ENCODE data around the gene NLRP12. TPM values are rescaled to one million over a fixed set of nuclear protein-coding genes. Genes with fewer than 3 reads are reported as not detected.
"Not testable (repeated sequence)": the region's sequence is repeated elsewhere in the genome, so short reads cannot be mapped to it uniquely, and the experiment has no call there.

NLRP12 gene
- total and polyA plus RNA-seq, 7 donors: 0.04 to 0.44 (median 0.17) TPM

- Histone ChIP-seq H3K27ac (no peak overlapping the region), H3K4me1 (no peaks in the 10 kb centered on the region), H3K9me3 (no peaks in the 10 kb centered on the region), H3K4me3 (no peak overlapping the region), H3K27me3 (ENCODE audit: insufficient read depth in 3 of 3, low read length in 2 of 3) (no peaks in the 10 kb centered on the region), H3K36me3 (ENCODE audit: insufficient read depth in 1 of 2, low read depth in 1 of 2) (no peaks in the 10 kb centered on the region)
- intact Hi-C loops (cut with DNase I): loop anchor here in 1 of 2 donors (1.0 kb wide), 1 partner anchor 19 kb away; no protein-coding TSS in a partner anchor
- DNase-seq (no peak), ATAC-seq (no peak)
- WGBS, 3 donors: 46 to 62% (median 59%) methylated on average over 4 of the region's 4 CpGs
- TF ChIP-seq CTCF (IDR thresholded peaks at IDR 0.05): no peak
Measured at GRCh38 chr19:53773999-53774398, 50.1 kb downstream of the NLRP12 start.

GRCh38 chr19:53772943-53773342 is 51.2 kb downstream of the NLRP12 start:
- H3K27me3 ChIP-seq (ENCODE audit: insufficient read depth in 3 of 3, low read length in 2 of 3): no peaks in the 10 kb centered on the region
- peak; percentile 65 for TF ChIP-seq CTCF (IDR thresholded peaks at IDR 0.05)
- no peaks in the 10 kb centered on the region for H3K4me1 ChIP-seq
- ATAC-seq (no peak), DNase-seq (no peak)
- H3K27ac ChIP-seq: no peak overlapping the region
- no peaks in the 10 kb centered on the region for H3K9me3 ChIP-seq
- 8 to 13% (median 9%) methylated on average over 5 of the region's 5 CpGs for WGBS, 3 donors
- H3K4me3 ChIP-seq: no peak overlapping the region
- intact Hi-C loops (cut with DNase I): loop anchor here in 1 of 2 donors (1.0 kb wide), 1 partner anchor 20 kb away; no protein-coding TSS in a partner anchor
- H3K36me3 ChIP-seq (ENCODE audit: insufficient read depth in 1 of 2, low read depth in 1 of 2): no peaks in the 10 kb centered on the region

GRCh38 chr19:53771144-53771543 is 53.0 kb downstream of the NLRP12 start:
- no peaks in the 10 kb centered on the region for H3K4me1 ChIP-seq
- ATAC-seq: no peak
- no peaks in the 10 kb centered on the region for H3K27me3 ChIP-seq (ENCODE audit: insufficient read depth in 3 of 3, low read length in 2 of 3)
- no peaks in the 10 kb centered on the region for H3K36me3 ChIP-seq (ENCODE audit: insufficient read depth in 1 of 2, low read depth in 1 of 2)
- DNase-seq: no peak
- no peaks in the 10 kb centered on the region for H3K9me3 ChIP-seq
- WGBS, 3 donors: 44 to 47% (median 46%) methylated on average over 4 of the region's 4 CpGs
- no peak for TF ChIP-seq CTCF (IDR thresholded peaks at IDR 0.05)
- no peak overlapping the region for H3K27ac ChIP-seq
- intact Hi-C loops (cut with DNase I): no loop called here
- H3K4me3 ChIP-seq: no peak overlapping the region

GRCh38 chr19:53769696-53770309 is 54.3 kb downstream of the NLRP12 start:
- H3K4me1 ChIP-seq; H3K27ac ChIP-seq; H3K27me3 ChIP-seq (ENCODE audit: insufficient read depth in 3 of 3, low read length in 2 of 3); H3K9me3 ChIP-seq; intact Hi-C loops (cut with DNase I); H3K4me3 ChIP-seq; DNase-seq; H3K36me3 ChIP-seq (ENCODE audit: insufficient read depth in 1 of 2, low read depth in 1 of 2); ATAC-seq: not testable (repeated sequence)
- 85 to 88% (median 87%) methylated on average over 12 of the region's 12 CpGs for WGBS, 3 donors

DNA sequence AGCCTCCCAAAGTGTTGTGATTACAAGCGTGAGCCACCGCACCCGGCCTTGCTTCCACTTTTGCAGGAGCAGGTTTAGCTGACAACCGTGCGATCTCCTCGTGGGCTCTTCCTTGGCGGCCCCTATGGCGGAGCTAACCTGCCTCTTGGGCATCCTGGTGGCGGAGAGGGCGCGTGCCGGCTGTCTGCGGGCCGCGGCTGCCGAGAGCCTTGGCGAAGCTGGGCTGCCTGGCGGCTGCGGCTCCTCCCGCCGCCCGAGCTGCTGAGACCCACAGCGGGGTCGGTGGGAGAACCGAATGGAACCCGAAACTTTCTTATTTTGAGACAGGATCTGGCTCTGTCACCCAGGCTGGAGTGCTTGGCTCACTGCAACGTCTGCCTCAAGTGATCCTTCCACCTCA is 55.7 kb downstream of the NLRP12 start:
- DNase-seq (no peak), ATAC-seq (no peak)
- H3K36me3 ChIP-seq (ENCODE audit: insufficient read depth in 1 of 2, low read depth in 1 of 2): no peaks in the 10 kb centered on the region
- TF ChIP-seq CTCF (IDR thresholded peaks at IDR 0.05): no peak
- no peaks in the 10 kb centered on the region for H3K27me3 ChIP-seq (ENCODE audit: insufficient read depth in 3 of 3, low read length in 2 of 3)
- 91% methylated on average over 27 of the region's 27 CpGs for WGBS, 3 donors
- no peak overlapping the region for H3K4me3 ChIP-seq
- no peaks in the 10 kb centered on the region for H3K9me3 ChIP-seq
- intact Hi-C loops (cut with DNase I): no loop called here
- H3K27ac ChIP-seq: no peak overlapping the region
- H3K4me1 ChIP-seq: no peaks in the 10 kb centered on the region

DNA sequence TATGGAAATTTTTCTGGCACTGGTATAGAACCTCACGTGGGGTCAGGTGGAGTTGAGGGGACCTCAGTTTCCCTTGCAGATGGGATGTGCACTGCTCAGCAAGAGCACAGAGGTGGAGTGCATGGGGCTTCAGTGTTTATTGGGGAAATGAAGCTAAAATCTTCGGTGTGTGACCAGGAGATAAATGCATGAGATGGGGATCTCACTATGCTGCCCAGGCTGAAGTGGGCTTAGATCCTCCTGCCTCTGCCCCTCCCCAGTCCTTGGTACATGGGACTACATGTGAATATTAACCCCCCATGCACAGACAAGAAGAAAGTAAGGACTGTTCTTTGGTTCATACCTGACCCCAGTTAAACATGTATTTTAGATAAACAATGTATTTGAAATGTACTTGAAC is 65.1 kb downstream of the NLRP12 start:
- H3K27me3 ChIP-seq (ENCODE audit: insufficient read depth in 3 of 3, low read length in 2 of 3); H3K36me3 ChIP-seq (ENCODE audit: insufficient read depth in 1 of 2, low read depth in 1 of 2); ATAC-seq; H3K4me3 ChIP-seq; H3K9me3 ChIP-seq; intact Hi-C loops (cut with DNase I); DNase-seq; H3K4me1 ChIP-seq; H3K27ac ChIP-seq: not testable (repeated sequence)
- 76 to 89% (median 76%) methylated on average over 2 of the region's 2 CpGs for WGBS, 3 donors

Measured in psoas muscle (tissue), 8 donors.